Neuronal stem cell (in vitro differentiated cells): Measurements from ENCODE around the gene XYLT1.

Experiments
- DNase-seq: peaks from one replicate; pipeline ENCODE4 v3.0.0-alpha.2; 2013; ENCODE audit warnings: low spot score
- H2AFZ ChIP-seq: one replicate; pipeline ENCODE4 v1.6.1; 2013; ENCODE audit warnings: mild to moderate bottlenecking, low read length, inconsistent platforms
- H2AK5ac ChIP-seq: 2 replicates; pipeline ENCODE4 v1.6.1; 2013; ENCODE audit warnings: low read depth, mild to moderate bottlenecking, inconsistent platforms, low read length, moderate library complexity, mixed read lengths
- H2BK120ac ChIP-seq: 2 replicates; pipeline ENCODE4 v1.6.1; 2013; ENCODE audit warnings: low read depth, mild to moderate bottlenecking, inconsistent platforms, low read length, moderate library complexity, mixed read lengths
- H2BK12ac ChIP-seq: one replicate; pipeline ENCODE4 v1.6.1; 2013; ENCODE audit warnings: low read length, inconsistent platforms
- H2BK15ac ChIP-seq: 2 replicates; pipeline ENCODE4 v1.6.1; 2013; ENCODE audit warnings: mild to moderate bottlenecking, low read length, inconsistent platforms, mixed read lengths
- H2BK5ac ChIP-seq: one replicate; pipeline ENCODE4 v1.6.1; 2013; ENCODE audit warnings: inconsistent platforms, mild to moderate bottlenecking, low read length, moderate library complexity
- H3K14ac ChIP-seq: one replicate; pipeline ENCODE4 v1.6.1; 2013; ENCODE audit warnings: low read length, inconsistent platforms
- H3K18ac ChIP-seq: 2 replicates; pipeline ENCODE4 v1.6.1; 2013; ENCODE audit warnings: low read length, inconsistent platforms
- H3K23ac ChIP-seq: 2 replicates; pipeline ENCODE4 v1.6.1; 2013; ENCODE audit warnings: low read depth, mild to moderate bottlenecking, mixed read lengths, low read length, inconsistent platforms; ENCODE audit not compliant: poor library complexity
- H3K27ac ChIP-seq: replicated peaks from 3 replicates; pipeline ENCODE4 v1.5.1; 2013; ENCODE audit warnings: low read length, inconsistent platforms
- H3K27me3 ChIP-seq, 3 experiments: 2 replicates each; pipeline ENCODE4 v1.6.1; 2013; ENCODE audit warnings: low read length in 3 of 3, mild to moderate bottlenecking in 2 of 3, inconsistent platforms in 1 of 3, low read depth in 1 of 3, mixed read lengths in 1 of 3, moderate library complexity in 1 of 3; ENCODE audit not compliant: control insufficient read depth in 3 of 3, insufficient read depth in 3 of 3
- H3K36me3 ChIP-seq, 2 donors: replicated peaks in 1 of 2; 2 replicates each; pipeline ENCODE4 v1.6.1; 2013; ENCODE audit warnings: low read length in 2 of 2; ENCODE audit not compliant: control insufficient read depth in 2 of 2, insufficient read depth in 2 of 2
- H3K4ac ChIP-seq: 2 replicates; pipeline ENCODE4 v1.6.1; 2013; ENCODE audit warnings: inconsistent platforms, mild to moderate bottlenecking, low read length, moderate library complexity
- H3K4me1 ChIP-seq, 2 donors: 1 replicate in 1 of 2; 2 replicates in 1 of 2; pipeline ENCODE4 v1.6.1; 2013; ENCODE audit warnings: low read length in 2 of 2, low read depth in 1 of 2; ENCODE audit not compliant: control insufficient read depth in 2 of 2, insufficient read depth in 1 of 2
- H3K4me2 ChIP-seq: one replicate; pipeline ENCODE4 v1.6.1; 2013; ENCODE audit warnings: mild to moderate bottlenecking, low read length, inconsistent platforms; ENCODE audit not compliant: insufficient read depth, poor library complexity, severe bottlenecking
- H3K4me3 ChIP-seq, 2 donors: 2 replicates each; pipeline ENCODE4 v1.5.1; 2013; ENCODE audit warnings: low read length in 2 of 2, mild to moderate bottlenecking in 2 of 2, inconsistent platforms in 1 of 2, moderate library complexity in 1 of 2
- H3K79me1 ChIP-seq: one replicate; pipeline ENCODE4 v1.6.1; 2013; ENCODE audit warnings: low read depth, mild to moderate bottlenecking, inconsistent platforms, low read length, moderate library complexity
- H3K9ac ChIP-seq: one replicate; pipeline ENCODE4 v1.6.1; 2013; ENCODE audit warnings: mild to moderate bottlenecking, low read depth, low read length, inconsistent platforms; ENCODE audit not compliant: poor library complexity
- H3K9me3 ChIP-seq, 2 donors: replicated peaks in 1 of 2; 2 replicates each; pipeline versions ENCODE3 to v1.6.1; 2013; ENCODE audit warnings: low read length in 2 of 2, mild to moderate bottlenecking in 2 of 2, inconsistent platforms in 1 of 2, low read depth in 1 of 2, mixed read lengths in 1 of 2, moderate library complexity in 1 of 2; ENCODE audit not compliant: control insufficient read depth in 2 of 2, insufficient read depth in 1 of 2
- H4K8ac ChIP-seq: one replicate; pipeline ENCODE4 v1.6.1; 2013; ENCODE audit warnings: low read depth, mild to moderate bottlenecking, inconsistent platforms, low read length, moderate library complexity
- H4K91ac ChIP-seq: one replicate; pipeline ENCODE4 v1.6.1; 2013; ENCODE audit warnings: low read length, low read depth, mild to moderate bottlenecking, inconsistent platforms; ENCODE audit not compliant: poor library complexity
- WGBS, 2 donors: extraction: QIAGEN DNeasy Blood & Tissue Kit; methylation state at CpG; one replicate each; pipeline ENCODE4 v1.1.7; 2013; ENCODE audit warnings: missing lambda C conversion rate in 2 of 2, mixed read lengths in 1 of 2; ENCODE audit not compliant: insufficient read length in 2 of 2, insufficient replicate concordance in 1 of 2; ENCODE audit errors: extremely low coverage in 2 of 2; 5-methylcytosine and 5-hydroxymethylcytosine counted together

XYLT1 gene

GRCh38 chr16:17105239-17105797 is 365.4 kb downstream of the XYLT1 start:
- Histone ChIP-seq H2AFZ (peak overlapping the region; percentile 75), H2BK120ac (no peak overlapping the region), H3K27me3 (no peaks in the 10 kb centered on the region), H3K14ac (no peak overlapping the region), H3K9ac (peak overlapping the region; percentile 47), H3K4me3 (no peak overlapping the region), H2BK15ac (no peak overlapping the region), H3K18ac (peak overlapping the region; percentile 16), H3K79me1 (peaks cover 3% of the 10 kb centered on the region), H3K27ac (no peak overlapping the region), H4K91ac (no peak overlapping the region), H3K4me2 (no peak overlapping the region), H3K23ac (no peak overlapping the region), H3K4ac (no peak overlapping the region), H4K8ac (no peak overlapping the region), H3K9me3 (no peaks in the 10 kb centered on the region), H2BK5ac (no peak overlapping the region), H2BK12ac (no peak overlapping the region), H3K4me1 (peaks cover 26 to 28% of the 10 kb centered on the region in 2 donors), H3K36me3 (no peaks in the 10 kb centered on the region), H2AK5ac (peak overlapping the region; percentile 24)
- no CpG with 5 or more reads among the region's 10 CpGs for WGBS, 2 donors
- no peak for DNase-seq

GRCh38 chr16:17104654-17105053 is 366.1 kb downstream of the XYLT1 start:
- no peak overlapping the region for H4K8ac ChIP-seq
- peaks cover 3% of the 10 kb centered on the region for H3K79me1 ChIP-seq
- no peak overlapping the region for H3K4ac ChIP-seq
- H3K4me1 ChIP-seq = peaks cover 26 to 28% of the 10 kb centered on the region in 2 donors
- no peak overlapping the region for H4K91ac ChIP-seq
- no peaks in the 10 kb centered on the region for H3K27me3 ChIP-seq
- H3K23ac ChIP-seq = no peak overlapping the region
- H3K4me2 ChIP-seq = no peak overlapping the region
- no peaks in the 10 kb centered on the region for H3K9me3 ChIP-seq
- no peak overlapping the region for H2BK5ac ChIP-seq
- H3K36me3 ChIP-seq = no peaks in the 10 kb centered on the region
- H3K4me3 ChIP-seq = no peak overlapping the region
- 100% methylated on average over 2 of the region's 5 CpGs; no CpG with 5 or more reads in 1 of the 2 donors for WGBS, 2 donors
- no peak overlapping the region for H3K14ac ChIP-seq
- no peak overlapping the region for H2BK120ac ChIP-seq
- peak overlapping the region; percentile 27 for H2BK12ac ChIP-seq
- no peak overlapping the region for H2BK15ac ChIP-seq
- peak overlapping the region; percentile 75 for H2AFZ ChIP-seq
- no peak for DNase-seq
- H3K18ac ChIP-seq = no peak overlapping the region
- no peak overlapping the region for H3K9ac ChIP-seq
- H3K27ac ChIP-seq = no peak overlapping the region
- H2AK5ac ChIP-seq = peak overlapping the region; percentile 24

- Histone ChIP-seq H3K4ac (no peak overlapping the region), H2BK12ac (no peak overlapping the region), H3K4me2 (no peak overlapping the region), H3K4me3 (no peak overlapping the region), H2BK15ac (no peak overlapping the region), H3K36me3 (no peaks in the 10 kb centered on the region), H3K23ac (no peak overlapping the region), H2BK120ac (no peak overlapping the region), H3K18ac (no peak overlapping the region), H3K79me1 (peaks cover 3% of the 10 kb centered on the region), H3K9ac (no peak overlapping the region), H3K14ac (no peak overlapping the region), H2AK5ac (no peak overlapping the region), H4K8ac (no peak overlapping the region), H3K9me3 (no peaks in the 10 kb centered on the region), H3K27me3 (no peaks in the 10 kb centered on the region), H3K4me1 (peaks cover 28 to 30% of the 10 kb centered on the region in 2 donors), H2BK5ac (no peak overlapping the region), H4K91ac (no peak overlapping the region), H3K27ac (no peak overlapping the region), H2AFZ (no peak overlapping the region)
- no peak for DNase-seq
- WGBS, 2 donors = no CpG with 5 or more reads among the region's 3 CpGs
These were observed 367.5 kb downstream of the XYLT1 start for GRCh38 chr16:17103216-17103615.

- H3K4me2 ChIP-seq = no peak overlapping the region
- no peak overlapping the region for H3K23ac ChIP-seq
- no peak overlapping the region for H3K4ac ChIP-seq
- no peak overlapping the region for H4K91ac ChIP-seq
- no peaks in the 10 kb centered on the region for H3K27me3 ChIP-seq
- H3K4me1 ChIP-seq = peaks cover 21 to 23% of the 10 kb centered on the region in 2 donors
- no peak overlapping the region for H3K27ac ChIP-seq
- H3K9ac ChIP-seq = no peak overlapping the region
- no peaks in the 10 kb centered on the region for H3K9me3 ChIP-seq
- no peak overlapping the region for H3K14ac ChIP-seq
- WGBS, 2 donors = no CpG with 5 or more reads among the region's 2 CpGs
- H3K79me1 ChIP-seq = peaks cover 3% of the 10 kb centered on the region
- H2BK15ac ChIP-seq = no peak overlapping the region
- no peaks in the 10 kb centered on the region for H3K36me3 ChIP-seq
- no peak overlapping the region for H3K4me3 ChIP-seq
- H2BK120ac ChIP-seq = no peak overlapping the region
- H2AFZ ChIP-seq = no peak overlapping the region
- H2BK12ac ChIP-seq = no peak overlapping the region
- no peak overlapping the region for H2BK5ac ChIP-seq
- H2AK5ac ChIP-seq = no peak overlapping the region
- no peak overlapping the region for H4K8ac ChIP-seq
- no peak overlapping the region for H3K18ac ChIP-seq
- DNase-seq = no peak
These were observed 369.1 kb downstream of the XYLT1 start for GRCh38 chr16:17101646-17102045.
